HUES6 (cell line): Measurements from ENCODE around the gene INTS1.

ENCODE experiments used
- H3K27ac ChIP-seq: 2 replicates; pipeline ENCODE4 v1.7.0; 2013; ENCODE audit warnings: low read depth, mild to moderate bottlenecking, low read length, inconsistent platforms
- H3K27me3 ChIP-seq: 2 replicates; pipeline ENCODE4 v1.6.1; 2013; ENCODE audit warnings: low read length; ENCODE audit not compliant: control insufficient read depth, insufficient read depth
- H3K36me3 ChIP-seq: 2 replicates; pipeline ENCODE4 v1.6.1; 2013; ENCODE audit warnings: low read length; ENCODE audit not compliant: control insufficient read depth, insufficient read depth
- H3K4me1 ChIP-seq: 2 replicates; pipeline ENCODE4 v1.6.1; 2013; ENCODE audit warnings: low read length; ENCODE audit not compliant: control insufficient read depth, insufficient read depth
- H3K4me3 ChIP-seq: 2 replicates; pipeline ENCODE4 v1.5.1; 2013; ENCODE audit warnings: low read depth, low read length
- H3K9ac ChIP-seq: one replicate; pipeline ENCODE4 v1.6.1; 2013; ENCODE audit warnings: mild to moderate bottlenecking, low read length
- H3K9me3 ChIP-seq: 2 replicates; pipeline ENCODE4 v1.6.1; 2013; ENCODE audit warnings: low read depth, low read length; ENCODE audit not compliant: control insufficient read depth, insufficient read depth

Gene INTS1

DNA sequence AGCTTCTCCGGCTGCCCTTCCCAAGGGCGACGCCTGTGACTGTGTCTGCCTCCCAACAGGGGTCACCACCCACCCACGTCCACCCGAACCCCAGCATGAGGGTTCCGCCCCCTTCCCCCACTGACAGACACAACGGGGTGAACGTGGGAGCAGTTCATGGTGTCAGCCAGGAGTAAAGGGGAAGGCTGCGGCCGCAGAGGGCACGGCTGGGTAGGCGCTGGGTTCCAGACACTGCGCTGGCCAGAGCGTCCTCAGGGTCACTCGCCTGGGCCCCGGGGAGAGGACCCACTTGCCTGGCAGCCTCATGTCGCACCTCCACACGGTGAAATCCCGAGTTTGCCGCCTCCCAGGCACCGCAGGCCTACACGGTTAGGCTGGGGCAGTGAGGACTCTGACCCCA, 21.1 kb downstream of the INTS1 start:
- Histone ChIP-seq H3K4me1 (no peaks in the 10 kb centered on the region), H3K9me3 (no peaks in the 10 kb centered on the region), H3K36me3 (peaks cover 94% of the 10 kb centered on the region), H3K27me3 (no peaks in the 10 kb centered on the region), H3K27ac (no peak overlapping the region), H3K4me3 (no peak overlapping the region), H3K9ac (no peak overlapping the region)

DNA sequence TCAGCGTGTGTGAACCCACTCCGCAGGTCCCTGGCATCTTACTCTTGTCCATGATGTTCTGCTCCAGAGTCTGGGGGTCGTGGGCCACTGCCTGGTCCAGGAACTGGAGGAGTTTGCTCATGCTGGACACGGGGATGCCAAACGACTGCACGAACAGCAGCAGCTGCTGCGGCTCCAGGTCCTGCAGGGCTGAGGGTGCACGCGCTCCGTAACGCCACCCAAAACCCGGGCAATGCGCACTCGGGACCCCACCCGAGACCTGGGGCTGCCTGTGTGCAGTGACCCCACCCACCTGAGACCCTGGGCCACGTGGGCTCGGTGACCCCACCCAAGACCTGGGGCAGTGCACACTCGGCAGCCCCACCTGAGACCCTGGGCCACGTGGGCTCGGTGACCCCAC, 22.9 kb downstream of the INTS1 start:
- H3K4me1 ChIP-seq: no peaks in the 10 kb centered on the region
- H3K9me3 ChIP-seq: no peaks in the 10 kb centered on the region
- H3K36me3 ChIP-seq: peaks cover 94% of the 10 kb centered on the region
- H3K27me3 ChIP-seq: no peaks in the 10 kb centered on the region
- no peak overlapping the region for H3K4me3 ChIP-seq
- no peak overlapping the region for H3K27ac ChIP-seq
- H3K9ac ChIP-seq: no peak overlapping the region

- Histone ChIP-seq H3K27me3 (no peaks in the 10 kb centered on the region), H3K4me1 (no peaks in the 10 kb centered on the region), H3K36me3 (peaks cover 94% of the 10 kb centered on the region), H3K4me3 (no peak overlapping the region), H3K9me3 (no peaks in the 10 kb centered on the region), H3K27ac (no peak overlapping the region), H3K9ac (no peak overlapping the region)
Measured at GRCh38 chr7:1480670-1481069, 23.5 kb downstream of the INTS1 start.

DNA sequence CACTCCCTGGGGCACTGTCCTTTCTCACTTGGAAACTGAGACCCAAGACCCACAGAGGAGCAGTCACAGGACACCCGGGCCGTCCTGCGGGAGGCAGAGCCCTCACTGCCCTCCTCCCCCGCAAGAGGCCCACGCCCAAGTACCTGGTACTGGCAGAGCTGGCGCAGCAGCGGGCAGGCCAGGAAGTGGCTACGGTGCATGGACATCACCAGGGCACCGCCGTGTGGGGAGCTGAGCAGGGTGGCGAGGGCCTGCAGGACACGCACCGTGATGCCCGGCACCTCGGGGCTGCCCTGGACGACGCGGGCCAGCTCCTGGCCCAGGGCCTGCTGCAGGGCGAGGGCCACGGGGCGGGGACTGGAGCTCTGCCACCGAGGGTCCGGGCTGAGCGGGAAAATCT, 24.9 kb downstream of the INTS1 start:
- Histone ChIP-seq H3K27me3 (no peaks in the 10 kb centered on the region), H3K9me3 (no peaks in the 10 kb centered on the region), H3K36me3 (peaks cover 96% of the 10 kb centered on the region), H3K27ac (0 out of 2 replicates have a peak overlapping the region, but pooled peaks have one; percentile 11), H3K9ac (no peak overlapping the region), H3K4me3 (no peak overlapping the region), H3K4me1 (no peaks in the 10 kb centered on the region)

- Histone ChIP-seq H3K4me3 (no peak overlapping the region), H3K9me3 (no peaks in the 10 kb centered on the region), H3K36me3 (peaks cover 92% of the 10 kb centered on the region), H3K4me1 (no peaks in the 10 kb centered on the region), H3K9ac (no peak overlapping the region), H3K27ac (no peak overlapping the region), H3K27me3 (no peaks in the 10 kb centered on the region)
Measured at GRCh38 chr7:1478480-1478879, 25.7 kb downstream of the INTS1 start.

- Histone ChIP-seq H3K27ac (no peak overlapping the region), H3K36me3 (peaks cover 93% of the 10 kb centered on the region), H3K9me3 (no peaks in the 10 kb centered on the region), H3K4me1 (no peaks in the 10 kb centered on the region), H3K27me3 (no peaks in the 10 kb centered on the region), H3K4me3 (no peak overlapping the region), H3K9ac (no peak overlapping the region)
Measured at GRCh38 chr7:1476859-1477258, 27.3 kb downstream of the INTS1 start.

DNA sequence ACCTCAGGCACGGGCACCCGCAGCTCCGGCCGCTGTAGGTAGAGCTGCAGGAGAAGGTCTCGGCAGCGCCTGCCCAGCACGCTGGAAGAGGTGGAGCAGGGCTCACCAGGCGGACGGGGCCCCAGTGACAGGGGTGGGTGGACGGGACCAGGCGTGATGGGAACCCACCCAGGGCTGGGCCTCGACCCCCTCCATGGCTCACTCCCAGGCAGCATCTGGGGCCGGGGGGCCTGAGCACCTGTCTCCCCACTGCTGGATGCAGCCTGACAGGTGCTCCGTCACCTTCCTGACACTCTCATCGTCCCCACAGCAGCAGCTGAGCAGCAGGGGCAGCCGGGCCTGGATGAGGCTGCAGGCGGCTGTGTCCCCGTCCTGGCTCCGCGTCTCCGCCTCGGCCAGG, 28.2 kb downstream of the INTS1 start:
- no peaks in the 10 kb centered on the region for H3K9me3 ChIP-seq
- H3K4me3 ChIP-seq: no peak overlapping the region
- no peaks in the 10 kb centered on the region for H3K27me3 ChIP-seq
- H3K4me1 ChIP-seq: no peaks in the 10 kb centered on the region
- peaks cover 94% of the 10 kb centered on the region for H3K36me3 ChIP-seq
- no peak overlapping the region for H3K27ac ChIP-seq
- H3K9ac ChIP-seq: no peak overlapping the region

GRCh38 chr7:1475393-1475792, 28.8 kb downstream of the INTS1 start:
- H3K27ac ChIP-seq: no peak overlapping the region
- no peaks in the 10 kb centered on the region for H3K9me3 ChIP-seq
- peaks cover 96% of the 10 kb centered on the region for H3K36me3 ChIP-seq
- H3K4me3 ChIP-seq: no peak overlapping the region
- H3K9ac ChIP-seq: no peak overlapping the region
- no peaks in the 10 kb centered on the region for H3K4me1 ChIP-seq
- H3K27me3 ChIP-seq: no peaks in the 10 kb centered on the region

GRCh38 chr7:1474736-1475135, 29.5 kb downstream of the INTS1 start:
- Histone ChIP-seq H3K4me3 (no peak overlapping the region), H3K27me3 (no peaks in the 10 kb centered on the region), H3K4me1 (no peaks in the 10 kb centered on the region), H3K9ac (no peak overlapping the region), H3K9me3 (no peaks in the 10 kb centered on the region), H3K27ac (no peak overlapping the region), H3K36me3 (peaks cover 96% of the 10 kb centered on the region)

GRCh38 chr7:1473864-1474512, 30.2 kb downstream of the INTS1 start:
- Histone ChIP-seq H3K9ac (no peak overlapping the region), H3K4me1 (no peaks in the 10 kb centered on the region; the same call in 1 of the 2 replicates), H3K36me3 (peaks cover 95% of the 10 kb centered on the region), H3K9me3 (no peaks in the 10 kb centered on the region), H3K27me3 (no peaks in the 10 kb centered on the region), H3K27ac (no peak overlapping the region), H3K4me3 (no peak overlapping the region)

DNA sequence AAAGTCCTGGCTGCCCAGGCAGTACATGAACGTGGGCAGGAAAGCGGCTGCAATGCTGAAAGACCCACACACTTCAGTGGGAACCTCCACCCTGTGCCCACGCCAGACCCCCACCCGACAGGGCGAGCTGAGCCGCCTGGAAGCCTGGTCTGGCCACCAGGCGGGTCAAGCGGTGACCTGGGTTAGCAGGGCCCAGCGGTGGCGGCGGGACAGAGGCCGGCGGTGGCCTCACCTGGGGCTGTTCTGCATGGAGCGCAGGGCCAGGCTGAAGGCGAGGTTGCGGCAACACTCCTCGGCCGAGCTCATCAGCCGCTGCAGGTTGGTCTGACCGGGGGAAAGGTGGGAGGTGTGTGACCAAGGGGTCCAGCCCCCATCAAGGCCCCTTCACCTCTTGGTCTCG, 33.3 kb downstream of the INTS1 start:
- Histone ChIP-seq H3K36me3 (peaks cover 72% of the 10 kb centered on the region), H3K9me3 (no peaks in the 10 kb centered on the region), H3K9ac (no peak overlapping the region), H3K4me3 (no peak overlapping the region), H3K27me3 (no peaks in the 10 kb centered on the region), H3K27ac (no peak overlapping the region), H3K4me1 (peaks cover 10% of the 10 kb centered on the region)
